NCI-H1092 (cell line): ENCODE measurements around the gene ASH1L.
"Not testable (repeated sequence)": the region's sequence is repeated elsewhere in the genome, so short reads cannot be mapped to it uniquely, and the experiment has no call there.

Experiments
- DNase-seq: peaks from one replicate; lab custom pipeline; 2025; lab: John Stamatoyannopoulos, UW

ASH1L gene

DNA sequence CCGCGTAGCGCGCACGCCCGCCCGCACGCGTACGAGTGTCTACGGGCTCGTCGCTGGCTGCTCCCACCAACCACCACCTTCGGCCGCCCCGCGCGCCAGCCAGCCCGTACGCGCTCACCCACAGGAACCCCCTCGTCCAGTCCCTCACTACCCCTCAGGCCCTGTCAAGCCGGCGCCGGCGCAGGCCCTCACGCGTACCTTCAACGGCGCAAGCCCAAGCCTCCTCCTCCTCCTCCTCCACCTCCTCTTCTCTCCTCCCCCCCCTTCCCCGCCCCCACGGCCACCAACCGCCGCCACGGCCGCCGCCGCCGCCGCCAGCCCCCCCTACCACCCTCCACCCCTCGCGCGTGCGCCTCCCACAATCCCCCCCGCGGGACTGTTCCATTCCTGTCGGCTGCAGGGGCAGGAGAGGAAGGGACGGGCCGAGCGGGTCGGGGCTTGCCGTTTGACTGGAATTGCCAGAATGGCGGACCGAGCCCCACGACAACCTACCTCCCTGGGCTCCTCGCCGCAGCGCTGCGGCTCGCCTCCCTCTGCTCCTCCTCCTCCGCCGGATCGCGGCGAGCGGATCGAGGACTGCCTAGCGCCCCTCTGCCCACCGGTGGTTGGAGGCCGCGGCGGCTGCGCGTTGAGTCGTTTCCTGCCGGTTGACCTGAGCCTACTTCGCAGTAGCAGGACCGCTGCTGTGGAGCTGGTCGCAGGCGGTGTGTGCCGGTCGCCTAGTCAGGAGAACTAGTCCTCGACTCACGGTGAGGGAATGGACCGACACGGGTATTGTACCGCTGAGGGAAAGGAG is at the start of gene ASH1L:
ASH1L (minus strand) TSS at position 223 of the 796 bp plus-strand sequence. CDS start 41,284 bp downstream, outside the sequence.
- peak; percentile 94 for DNase-seq

DNA sequence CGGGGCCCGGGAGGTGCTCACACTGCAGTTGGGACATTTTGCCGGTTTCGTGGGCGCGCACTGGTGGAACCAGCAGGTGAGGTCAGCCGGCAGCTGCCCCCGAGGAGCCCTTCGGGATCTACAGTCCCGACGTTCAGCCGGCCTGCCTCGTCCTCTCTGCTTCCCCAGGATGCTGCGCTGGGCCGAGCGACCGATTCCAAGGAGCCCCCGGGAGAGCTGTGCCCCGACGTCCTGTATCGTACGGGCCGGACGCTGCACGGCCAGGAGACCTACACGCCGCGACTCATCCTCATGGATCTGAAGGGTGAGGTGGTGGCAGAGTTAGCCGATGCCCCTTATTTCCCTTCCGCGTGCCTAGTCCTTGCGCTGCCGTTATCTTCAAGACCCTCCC is 47.6 kb upstream of the ASH1L start:
- DNase-seq: not testable (repeated sequence)

DNA sequence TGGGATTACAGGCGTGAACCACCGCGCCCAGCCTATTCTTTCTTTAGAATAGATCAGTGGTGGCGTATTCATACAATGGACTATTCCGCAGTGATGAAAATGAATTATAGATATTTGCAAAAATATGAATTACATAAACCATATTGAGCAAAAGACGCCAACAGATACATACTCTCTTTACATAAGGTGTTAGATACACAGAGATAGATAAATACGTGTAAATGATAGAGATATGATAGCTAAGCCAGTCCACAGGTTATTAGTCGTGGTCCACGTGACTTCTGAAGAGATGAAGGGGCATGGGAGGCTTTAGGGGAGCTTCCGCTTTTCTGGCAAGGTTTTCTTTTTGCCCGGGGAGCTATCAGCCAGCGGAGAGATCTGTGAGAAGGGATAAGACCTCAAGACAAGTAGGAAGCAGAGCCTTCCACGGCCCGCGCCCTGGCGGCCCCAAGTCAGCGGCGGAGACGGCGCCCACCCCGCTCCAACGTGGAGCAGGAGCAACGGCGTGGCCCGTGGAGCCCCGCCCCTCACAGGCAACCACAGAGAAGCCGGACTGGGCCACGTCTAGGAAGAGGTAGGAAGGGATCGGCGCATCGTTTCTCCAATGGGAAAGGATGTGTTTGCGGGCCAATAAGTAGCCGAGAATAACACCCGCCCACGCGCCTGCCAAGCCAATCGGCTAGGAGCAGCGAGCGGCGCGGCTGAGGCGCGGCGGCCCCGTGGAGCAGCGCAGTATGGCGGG is 47.1 kb upstream of the ASH1L start, which contains the start of gene MSTO1:
MSTO1 (plus strand) TSS at position 704 of the 742 bp plus-strand sequence; CDS start at position 735, 31 bp downstream.
- DNase-seq: peak; percentile 97

- DNase-seq: no peak
These were observed 46.3 kb upstream of the ASH1L start for GRCh38 chr1:155608888-155609225.

GRCh38 chr1:155607708-155608107 is 45.1 kb upstream of the ASH1L start:
- no peak for DNase-seq

DNA sequence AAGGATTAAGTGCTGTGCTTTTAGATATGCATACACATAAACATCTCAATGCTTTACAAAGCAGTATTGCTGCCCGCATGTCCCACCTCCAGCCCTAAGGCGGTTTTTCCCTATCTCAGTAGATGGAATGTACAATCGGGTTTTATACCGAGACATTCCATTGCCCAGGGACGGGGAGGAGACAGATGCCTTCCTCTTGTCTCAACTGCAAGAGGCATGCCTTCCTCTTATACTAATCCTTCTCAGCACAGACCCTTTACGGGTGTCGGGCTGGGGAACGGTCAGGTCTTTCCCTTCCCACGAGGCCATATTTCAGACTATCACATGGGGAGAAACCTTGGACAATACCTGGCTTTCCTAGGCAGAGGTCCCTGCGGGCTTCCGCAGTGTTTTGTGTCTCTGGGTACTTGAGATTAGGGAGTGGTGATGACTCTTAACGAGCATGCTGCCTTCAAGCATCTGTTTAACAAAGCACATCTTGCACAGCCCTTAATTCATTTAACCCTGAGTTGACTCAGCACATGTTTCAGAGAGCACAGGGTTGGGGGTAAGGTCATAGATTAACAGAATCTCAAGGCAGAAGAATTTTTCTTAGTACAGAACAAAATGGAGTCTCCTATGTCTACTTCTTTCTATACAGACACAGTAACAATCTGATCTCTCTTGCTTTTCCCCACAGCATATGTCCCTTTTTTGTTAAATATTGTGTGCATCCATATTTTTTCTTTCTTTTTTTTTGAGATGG is 37.4 kb upstream of the ASH1L start:
- not testable (repeated sequence) for DNase-seq

GRCh38 chr1:155598842-155599331 is 36.3 kb upstream of the ASH1L start:
- no peak for DNase-seq

DNA sequence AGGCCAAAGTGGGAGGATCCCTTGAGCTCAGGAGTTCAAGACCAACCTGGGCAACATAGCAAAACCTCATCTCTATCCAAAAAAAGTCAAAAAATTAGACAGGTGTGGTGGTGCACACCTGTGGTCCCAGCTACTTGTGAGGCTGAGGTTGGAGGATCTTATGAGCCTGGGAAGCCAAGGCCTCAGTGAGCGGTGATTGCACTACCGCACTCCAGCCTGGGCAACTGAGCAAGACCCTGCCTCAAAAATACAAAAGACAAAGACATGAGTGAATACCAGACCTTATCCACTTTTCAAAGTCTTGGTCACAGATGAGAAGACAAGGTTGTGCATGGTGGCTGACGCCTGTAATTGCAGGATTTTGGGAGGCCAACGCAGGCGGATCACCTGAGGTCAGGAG is 34.3 kb upstream of the ASH1L start:
- DNase-seq: no peak

- not testable (repeated sequence) for DNase-seq
These were observed 33.4 kb upstream of the ASH1L start for GRCh38 chr1:155595877-155596474.

DNA sequence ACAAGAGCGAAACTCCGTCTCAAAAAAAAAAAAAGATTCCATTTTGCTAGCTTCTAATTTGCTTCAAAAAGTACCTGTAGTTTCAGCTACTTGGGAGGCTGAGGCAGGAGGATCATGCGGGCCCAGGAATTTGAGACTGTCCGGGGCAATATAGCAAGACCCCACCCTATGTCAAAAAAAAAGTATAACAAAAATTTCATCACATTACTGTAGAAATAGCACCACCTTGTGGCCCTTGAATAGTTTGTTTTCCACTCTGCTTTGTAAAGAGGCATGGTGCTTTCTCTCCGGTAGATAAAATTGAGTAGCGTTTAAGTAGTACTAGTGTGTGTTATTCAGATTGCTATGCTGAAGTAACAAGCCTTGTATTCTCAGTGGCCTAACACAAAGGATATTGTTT is 29.2 kb upstream of the ASH1L start:
- DNase-seq: peak; percentile 27

DNA sequence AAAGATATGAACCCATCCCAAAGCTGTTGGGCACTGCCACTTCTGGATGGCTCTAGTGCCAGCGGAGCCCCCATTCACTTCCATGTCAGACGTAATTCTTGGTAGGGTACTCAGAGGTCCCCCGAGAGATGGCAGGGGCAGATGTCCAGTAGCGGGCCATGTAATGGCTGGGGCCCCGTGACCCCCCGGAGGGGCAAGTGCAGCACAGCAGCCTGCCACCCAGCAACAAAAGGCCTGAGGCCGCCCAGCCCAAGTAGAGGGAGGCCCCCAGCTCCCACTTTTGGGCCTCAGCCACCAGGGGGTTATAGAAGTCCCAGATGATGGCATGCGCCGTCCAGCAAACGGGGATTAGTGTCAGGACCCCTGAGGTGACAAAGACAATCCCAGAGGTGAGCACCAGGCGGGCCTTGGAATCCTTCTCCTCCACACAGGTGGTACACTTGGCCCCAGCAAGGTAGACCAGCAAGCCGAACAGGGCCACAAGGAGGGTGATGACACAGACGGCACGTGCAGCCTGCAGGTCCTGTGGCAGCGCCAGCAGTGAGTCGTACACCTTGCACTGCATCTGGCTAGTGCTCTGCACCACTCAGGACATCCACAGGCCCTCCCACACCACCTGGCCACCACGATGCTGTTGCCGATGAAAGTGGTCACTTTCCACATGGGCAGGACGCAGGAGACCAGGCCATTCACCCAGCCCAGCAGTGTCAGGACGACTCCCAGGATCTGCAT is 28.1 kb upstream of the ASH1L start:
- DNase-seq: not testable (repeated sequence)

GRCh38 chr1:155589282-155589681 is 26.7 kb upstream of the ASH1L start:
- DNase-seq: not testable (repeated sequence)

DNA sequence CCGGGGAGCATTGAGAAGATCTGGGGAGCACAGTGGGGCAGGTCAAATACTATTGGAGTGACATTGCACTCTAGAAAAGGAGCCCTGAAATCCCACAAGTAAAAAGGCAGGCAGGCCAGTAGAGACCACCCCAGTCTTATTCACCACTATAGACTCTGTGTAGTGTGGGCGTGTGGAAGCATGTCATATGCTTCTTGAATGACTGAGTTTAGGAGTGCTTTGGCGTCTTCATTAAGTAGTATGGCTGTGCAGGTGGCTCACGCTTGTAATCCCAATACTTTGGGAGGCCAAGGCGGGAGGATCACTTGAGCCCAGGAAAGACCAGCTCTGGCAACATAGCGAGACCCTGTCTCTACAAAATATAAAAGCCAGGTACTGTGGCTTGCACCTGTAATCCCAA is 21.2 kb upstream of the ASH1L start:
- DNase-seq: not testable (repeated sequence)

DNA sequence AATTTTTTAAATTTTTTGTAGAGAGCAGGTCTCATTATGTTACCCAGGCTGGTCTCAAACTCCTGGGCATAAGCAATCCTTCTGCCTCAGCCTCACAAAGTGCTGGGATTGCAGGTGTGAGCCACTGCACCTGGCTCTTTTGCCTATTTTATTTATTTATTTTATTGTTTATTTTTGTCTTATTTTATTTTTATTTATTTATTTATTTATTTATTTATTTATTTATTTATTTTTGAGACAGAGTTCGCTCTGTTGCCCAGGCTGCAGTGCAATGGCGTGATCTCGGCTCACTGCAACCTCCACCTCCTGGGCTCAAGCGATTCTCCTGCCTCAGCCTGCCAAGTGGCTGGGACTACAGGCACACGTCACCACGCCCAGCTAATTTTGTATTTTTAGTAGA is 13.0 kb upstream of the ASH1L start:
- not testable (repeated sequence) for DNase-seq

DNA sequence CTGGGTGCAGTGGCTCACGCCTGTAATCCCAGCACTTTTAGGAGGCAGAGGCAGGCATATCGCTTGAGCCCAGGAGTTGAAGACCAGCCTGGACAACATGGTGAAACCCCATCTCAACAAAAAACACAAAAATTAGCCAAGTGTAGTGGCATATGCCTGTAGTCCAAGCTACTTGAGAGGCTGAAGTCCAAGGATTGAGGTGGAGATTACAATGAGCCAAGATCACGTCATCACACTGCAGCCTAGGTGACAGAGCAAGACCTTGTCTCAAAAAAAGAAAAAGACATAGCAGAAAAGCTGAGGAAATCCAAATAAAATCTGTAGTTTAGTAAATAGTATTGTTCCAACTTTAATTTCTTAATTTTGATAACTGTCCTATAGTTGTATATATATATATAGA is 11.5 kb upstream of the ASH1L start:
- no peak for DNase-seq

DNA sequence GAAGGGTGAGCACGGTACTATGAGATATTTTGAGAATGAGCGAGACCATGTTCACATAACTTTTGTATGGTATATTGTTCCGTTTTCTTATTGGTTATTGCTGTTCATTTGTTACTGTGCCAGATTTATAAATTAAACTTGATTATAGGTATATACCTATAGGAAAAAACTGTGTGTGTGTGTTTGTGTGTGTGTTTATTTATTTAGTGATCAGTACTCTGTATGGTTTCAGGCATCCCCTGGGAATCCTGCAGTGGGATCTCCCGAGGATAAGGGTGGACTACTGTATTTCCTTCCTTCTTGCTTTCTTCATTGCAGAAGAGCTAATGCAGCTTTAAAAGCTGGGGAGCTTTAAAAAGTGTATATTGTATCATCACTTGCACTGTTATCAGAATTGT is 8.0 kb upstream of the ASH1L start:
- no peak for DNase-seq

GRCh38 chr1:155569988-155570592 is 7.5 kb upstream of the ASH1L start:
- no peak for DNase-seq

GRCh38 chr1:155563377-155564022 is 897 bp upstream of the ASH1L start:
- DNase-seq: not testable (repeated sequence)

- DNase-seq: not testable (repeated sequence)
These were observed 623 bp downstream of the ASH1L start for GRCh38 chr1:155561779-155562580.
